ENCODE results near the gene ATXN3.
A peak's percentile ranks its signal among the peaks of the same experiment; 100 is the strongest.
"Not testable (repeated sequence)": the region's sequence is repeated elsewhere in the genome, so short reads cannot be mapped to it uniquely, and the experiment has no call there.

ATXN3 gene

GRCh38 chr14:92058006-92058917, 48.1 kb downstream of the ATXN3 start:
- no peak for DNase-seq

GRCh38 chr14:92049781-92050180, 56.6 kb downstream of the ATXN3 start:
- no peak for DNase-seq

- DNase-seq, result not testable (repeated sequence)
These were observed 57.2 kb downstream of the ATXN3 start for GRCh38 chr14:92049221-92049620.

GRCh38 chr14:92045904-92046303, 60.5 kb downstream of the ATXN3 start:
- DNase-seq, result not testable (repeated sequence)

- DNase-seq, result not testable (repeated sequence)
These were observed 64.6 kb downstream of the ATXN3 start for GRCh38 chr14:92041766-92042165.

GRCh38 chr14:92041203-92041602, 65.2 kb downstream of the ATXN3 start:
- DNase-seq, result no peak

GRCh38 chr14:92040431-92041051, 65.8 kb downstream of the ATXN3 start:
- peak; percentile 41 to 45 for DNase-seq

- peak; percentile 72 to 96 for DNase-seq
These were observed 66.5 kb downstream of the ATXN3 start, which contains the start of gene TRIP11 for GRCh38 chr14:92039719-92040430. TRIP11 (minus strand) TSS chr14:92040059; CDS start chr14:92039685, 374 bp downstream.

- DNase-seq, result peak; percentile 56 to 63
These were observed 67.2 kb downstream of the ATXN3 start for GRCh38 chr14:92039063-92039718.

GRCh38 chr14:92037989-92038388, 68.4 kb downstream of the ATXN3 start:
- DNase-seq, result no peak

GRCh38 chr14:92035890-92036289, 70.5 kb downstream of the ATXN3 start:
- DNase-seq, result no peak

GRCh38 chr14:92033906-92034687, 72.3 kb downstream of the ATXN3 start:
- no peak for DNase-seq

GRCh38 chr14:92033433-92033832, 72.9 kb downstream of the ATXN3 start:
- DNase-seq, result no peak

- DNase-seq, result no peak
These were observed 79.7 kb downstream of the ATXN3 start for GRCh38 chr14:92026548-92027190.

GRCh38 chr14:92022036-92022435, 84.3 kb downstream of the ATXN3 start:
- no peak for DNase-seq

GRCh38 chr14:92021523-92021922, 84.9 kb downstream of the ATXN3 start:
- no peak for DNase-seq

- no peak for DNase-seq
These were observed 92.3 kb downstream of the ATXN3 start for GRCh38 chr14:92014040-92014439.

GRCh38 chr14:92012121-92012748, 94.1 kb downstream of the ATXN3 start:
- DNase-seq, result no peak

GRCh38 chr14:92010644-92011043, 95.7 kb downstream of the ATXN3 start:
- DNase-seq, result no peak

- DNase-seq, result no peak
These were observed 96.8 kb downstream of the ATXN3 start for GRCh38 chr14:92009604-92010003.
